ENCODE measurements around the gene COG2. TPM values are rescaled to one million over a fixed set of nuclear protein-coding genes. Genes with fewer than 3 reads are reported as not detected.

Gene COG2
- total and polyA plus RNA-seq, 2 of the 8 experiments (the other 6 are each of a cell fraction or from before 2014, with no cell fraction given), result 10.3 to 36.7 TPM

DNA sequence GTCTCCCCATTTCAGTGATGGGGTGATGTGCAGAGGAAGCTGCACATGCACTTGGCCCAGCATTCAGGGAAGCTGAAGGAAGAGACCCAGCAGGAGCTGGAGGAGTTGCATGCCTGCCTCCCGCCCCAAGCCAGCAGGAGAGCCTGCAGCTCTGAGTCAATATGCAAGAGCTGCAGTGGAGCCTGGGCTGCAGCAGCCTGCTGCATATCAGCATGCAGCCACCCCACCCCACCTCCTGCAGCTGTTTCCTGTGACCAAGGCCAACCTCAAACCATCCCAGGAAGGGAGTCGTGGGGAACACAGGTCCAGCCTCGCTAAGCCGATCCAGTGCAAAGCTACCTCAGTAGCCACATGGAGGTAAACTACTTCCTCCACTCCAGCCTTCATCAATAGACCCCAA, 52.7 kb downstream of the COG2 start:
- H3K9me3 ChIP-seq (ENCODE audit: insufficient read depth in 2 of 2, low read depth in 1 of 2, low read length in 1 of 2), result no peaks in the 10 kb centered on the region
- no peak for DNase-seq (ENCODE audit: low read depth in 1 of 2, low spot score in 2 of 2)
- POLR2A ChIA-PET (ENCODE audit: partially characterized antibody), result interaction anchor here (0.9 to 1.2 kb wide), 2 partner anchors 17 to 83 kb away, joined by 3 to 4 read pairs; no protein-coding TSS in a partner anchor

More for the DNA sequence above, 52.7 kb downstream of the COG2 start:
- Histone ChIP-seq H3K14ac (ENCODE audit: insufficient read length) (no peak overlapping the region), H3K23ac (ENCODE audit: insufficient read length) (no peak overlapping the region), H2AFZ (ENCODE audit: low read length) (no peak overlapping the region), H3K79me2 (ENCODE audit: control insufficient read depth in 1 of 2, insufficient read depth in 2 of 2, low read length in 2 of 2) (no peaks in the 10 kb centered on the region), H3K36me3 (ENCODE audit: control insufficient read depth in 2 of 4, insufficient read depth in 4 of 4, low read length in 3 of 4) (peaks cover 6 to 34% (median 17%) of the 10 kb centered on the region in 4 experiments; a peak in 7 of 8 replicates), H4K5ac (ENCODE audit: insufficient read length, low read depth, low read length) (no peak overlapping the region), H3K4me1 (replicated peaks in 1 of 4; ENCODE audit: control insufficient read depth in 3 of 4, insufficient read depth in 4 of 4, low read length in 3 of 4) (peaks cover 0 to 8% (median 1%) of the 10 kb centered on the region in 4 experiments; a peak in 1 of 7 replicates), H3K56ac (replicated peaks; ENCODE audit: insufficient read length, low read depth, low read length) (no peak overlapping the region), H4K91ac (replicated peaks; ENCODE audit: insufficient read length, low read length) (no peak overlapping the region), H3K9ac (replicated peaks in 1 of 4; ENCODE audit: extremely low read depth in 1 of 4, low read depth in 3 of 4, low read length in 3 of 4) (no peak overlapping the region), H2BK5ac (ENCODE audit: low read depth, low read length) (no peak overlapping the region), H3K79me1 (ENCODE audit: low read depth, low read length) (no peaks in the 10 kb centered on the region), H3K18ac (ENCODE audit: extremely low read depth, low read length) (no peak overlapping the region), H3K4me3 (ENCODE audit: extremely low read depth in 1 of 4, insufficient read depth in 2 of 4, low read depth in 3 of 4, low read length in 4 of 4) (no peak overlapping the region), H4K8ac (ENCODE audit: extremely low read depth, insufficient read depth, low read length) (no peak overlapping the region), H2AK5ac (ENCODE audit: low read depth, low read length) (no peak overlapping the region), H2BK20ac (ENCODE audit: low read length) (no peak overlapping the region), H3K23me2 (ENCODE audit: low read depth, low read length) (no peaks in the 10 kb centered on the region), H3K27me3 (replicated peaks in 1 of 4; ENCODE audit: control insufficient read depth in 3 of 4, extremely low read depth in 1 of 4, insufficient read depth in 3 of 4, low read length in 3 of 4) (no peaks in the 10 kb centered on the region), H3K4me2 (ENCODE audit: insufficient read depth in 1 of 2, low read depth in 2 of 2, low read length in 2 of 2) (no peak overlapping the region), H2BK12ac (ENCODE audit: low read depth, low read length) (no peak overlapping the region), H4K20me1 (replicated peaks in 1 of 2; ENCODE audit: control insufficient read depth in 1 of 2, insufficient read depth in 2 of 2, low read length in 2 of 2) (no peaks in the 10 kb centered on the region), H3K27ac (ENCODE audit: low read depth, low read length) (no peak overlapping the region), H3K4ac (replicated peaks; ENCODE audit: insufficient read length, low read depth, low read length) (no peak overlapping the region), H2BK15ac (ENCODE audit: low read length) (no peak overlapping the region), H2BK120ac (replicated peaks; ENCODE audit: low read depth, low read length) (no peak overlapping the region)
- CTCF ChIA-PET (ENCODE audit: partially characterized antibody), result interaction anchor here (0.6 to 1.7 kb wide), 3 partner anchors 9 to 78 kb away, joined by 4 to 10 read pairs (median 5); no protein-coding TSS in a partner anchor
- no peak for FAIRE-seq
- 77% methylated on average over 4 of the region's 4 CpGs; no CpG with 5 or more reads in 1 of the 2 experiments for WGBS, 2 experiments (ENCODE audit: extremely low coverage in 1 of 2, insufficient coverage in 1 of 2, insufficient read length in 1 of 2, insufficient replicate concordance in 2 of 2, low coverage in 1 of 2, low lambda C conversion rate in 2 of 2, missing lambda C conversion rate in 1 of 2)
- TF ChIP-seq, protein P1, sequence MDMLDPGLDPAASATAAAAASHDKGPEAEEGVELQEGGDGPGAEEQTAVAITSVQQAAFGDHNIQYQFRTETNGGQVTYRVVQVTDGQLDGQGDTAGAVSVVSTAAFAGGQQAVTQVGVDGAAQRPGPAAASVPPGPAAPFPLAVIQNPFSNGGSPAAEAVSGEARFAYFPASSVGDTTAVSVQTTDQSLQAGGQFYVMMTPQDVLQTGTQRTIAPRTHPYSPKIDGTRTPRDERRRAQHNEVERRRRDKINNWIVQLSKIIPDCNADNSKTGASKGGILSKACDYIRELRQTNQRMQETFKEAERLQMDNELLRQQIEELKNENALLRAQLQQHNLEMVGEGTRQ (IDR thresholded peaks at IDR 0.05; ENCODE audit: low read length), result no peak
- TF ChIP-seq CREB1 (IDR thresholded peaks at IDR 0.05) (no peak), NANOG (IDR thresholded peaks at IDR 0.05; ENCODE audit: insufficient read depth, low read depth, low read length, poor library complexity, severe bottlenecking) (no peak), SRF (IDR thresholded peaks at IDR 0.05; ENCODE audit: low read depth, low read length) (0 out of 2 replicates have a peak, but pooled peaks have one; percentile 13), TBP (IDR thresholded peaks at IDR 0.05; ENCODE audit: low read depth, low read length) (no peak)

All from H1 (cell line).